Vagina (tissue), 2 donors: ENCODE measurements around the gene TPSB2.

ENCODE experiments used
- POLR2A ChIP-seq, 2 donors: fragments of 450-650 bp; IDR thresholded peaks; one replicate each; pipeline ENCODE4 v1.6.1; 2017; ENCODE audit warnings: antibody characterized with exemption in 2 of 2, mild to moderate bottlenecking in 2 of 2, moderate library complexity in 2 of 2
- TF ChIP-seq, protein P1 (sequence below), 3 experiments: fragments of 450-650 bp in 2 of 3; fragments of 200-600 bp in 1 of 3; sonication (generic) in 1 of 3; IDR thresholded peaks; one replicate each; pipeline ENCODE4 v1.5.1; 2017 to 2019; ENCODE audit warnings: antibody characterized with exemption in 3 of 3, mild to moderate bottlenecking in 2 of 3, moderate library complexity in 2 of 3

DNA sequence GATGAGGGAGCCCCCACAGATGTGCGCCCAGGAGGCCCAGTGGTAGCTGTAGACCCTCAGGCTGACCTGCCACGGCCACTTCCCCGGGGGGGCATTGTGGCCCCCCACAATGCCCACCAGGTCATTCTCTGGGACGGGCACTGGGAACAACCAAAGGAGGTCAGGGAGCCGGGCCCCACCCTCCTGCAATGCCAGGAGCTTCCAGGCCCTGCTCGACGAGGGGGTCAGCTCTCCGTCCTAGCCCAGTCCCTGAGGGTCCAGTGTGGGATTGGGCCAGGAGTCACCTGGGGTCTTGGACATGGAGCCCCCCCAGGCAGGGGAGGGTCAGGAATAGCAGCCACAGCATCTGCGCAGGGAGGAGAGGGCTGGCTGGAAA is 32.9 kb upstream of the TPSB2 start:
- TF ChIP-seq, protein P1, sequence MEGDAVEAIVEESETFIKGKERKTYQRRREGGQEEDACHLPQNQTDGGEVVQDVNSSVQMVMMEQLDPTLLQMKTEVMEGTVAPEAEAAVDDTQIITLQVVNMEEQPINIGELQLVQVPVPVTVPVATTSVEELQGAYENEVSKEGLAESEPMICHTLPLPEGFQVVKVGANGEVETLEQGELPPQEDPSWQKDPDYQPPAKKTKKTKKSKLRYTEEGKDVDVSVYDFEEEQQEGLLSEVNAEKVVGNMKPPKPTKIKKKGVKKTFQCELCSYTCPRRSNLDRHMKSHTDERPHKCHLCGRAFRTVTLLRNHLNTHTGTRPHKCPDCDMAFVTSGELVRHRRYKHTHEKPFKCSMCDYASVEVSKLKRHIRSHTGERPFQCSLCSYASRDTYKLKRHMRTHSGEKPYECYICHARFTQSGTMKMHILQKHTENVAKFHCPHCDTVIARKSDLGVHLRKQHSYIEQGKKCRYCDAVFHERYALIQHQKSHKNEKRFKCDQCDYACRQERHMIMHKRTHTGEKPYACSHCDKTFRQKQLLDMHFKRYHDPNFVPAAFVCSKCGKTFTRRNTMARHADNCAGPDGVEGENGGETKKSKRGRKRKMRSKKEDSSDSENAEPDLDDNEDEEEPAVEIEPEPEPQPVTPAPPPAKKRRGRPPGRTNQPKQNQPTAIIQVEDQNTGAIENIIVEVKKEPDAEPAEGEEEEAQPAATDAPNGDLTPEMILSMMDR (IDR thresholded peaks at IDR 0.05), result no peak
- TF ChIP-seq POLR2A (IDR thresholded peaks at IDR 0.05), result no peak
